ENCODE results near the gene HEXB. TPM values are rescaled to one million over a fixed set of nuclear protein-coding genes. Genes with fewer than 3 reads are reported as not detected.

Gene HEXB
- total RNA-seq (2021) = 53.7 and 56.3 TPM in 2 replicates
- long read RNA-seq, transcript HEXB-201 (14 exons, 1,901 nt) = major isoform, 465 of 518 reads
- long read RNA-seq, transcript HEXB-209 (6 exons, 1,684 nt) = minor isoform, 5 of 518 reads
- long read RNA-seq, partial matches to known transcripts = 19 of 518 reads
- long read RNA-seq, other reads (novel, unspliced or antisense) = 26 of 518 reads

DNA sequence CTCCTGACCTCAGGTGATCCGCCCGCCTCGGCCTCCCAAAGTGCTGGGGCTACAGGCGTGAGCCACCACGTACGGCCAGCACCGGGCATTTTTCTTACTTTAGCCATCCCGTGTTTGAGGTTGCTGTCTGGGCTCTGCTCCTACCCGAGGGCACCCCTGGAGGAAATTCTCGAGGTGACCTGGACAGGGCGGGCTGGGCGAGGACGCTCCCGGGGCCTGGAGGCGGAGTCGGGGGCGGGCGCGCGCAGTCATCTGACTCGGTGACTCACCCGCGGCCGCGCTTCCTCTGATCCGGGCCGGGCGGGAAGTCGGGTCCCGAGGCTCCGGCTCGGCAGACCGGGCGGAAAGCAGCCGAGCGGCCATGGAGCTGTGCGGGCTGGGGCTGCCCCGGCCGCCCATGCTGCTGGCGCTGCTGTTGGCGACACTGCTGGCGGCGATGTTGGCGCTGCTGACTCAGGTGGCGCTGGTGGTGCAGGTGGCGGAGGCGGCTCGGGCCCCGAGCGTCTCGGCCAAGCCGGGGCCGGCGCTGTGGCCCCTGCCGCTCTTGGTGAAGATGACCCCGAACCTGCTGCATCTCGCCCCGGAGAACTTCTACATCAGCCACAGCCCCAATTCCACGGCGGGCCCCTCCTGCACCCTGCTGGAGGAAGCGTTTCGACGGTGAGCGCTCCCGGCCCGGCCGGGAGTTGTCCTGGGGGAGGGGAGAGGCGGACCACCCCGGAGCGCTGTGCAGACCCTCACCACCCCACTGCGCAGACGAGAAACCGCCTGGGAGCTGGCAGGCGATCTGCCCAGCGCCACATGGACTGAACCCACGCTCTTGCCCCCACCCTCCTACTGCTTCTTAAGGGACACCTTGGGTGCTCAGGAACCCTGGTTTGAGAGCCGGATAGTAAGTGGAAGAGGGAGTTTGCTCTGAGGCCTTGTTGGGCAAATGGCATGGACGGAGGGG is at the start of gene HEXB:
Gene HEXB (plus strand): TSS at position 334 of the 952 bp plus-strand sequence. CDS start 28 bp downstream, at position 362.
- Mint-ChIP-seq H3K4me1 (peaks cover 9 to 14% of the 10 kb centered on the region in 2 experiments), H3K9me3 (no peaks in the 10 kb centered on the region), H3K36me3 (ENCODE audit: insufficient read depth in 1 of 3, low read depth in 3 of 3) (peaks cover 0 to 4% (median 4%) of the 10 kb centered on the region in 3 experiments; a peak in 3 of 7 replicates), H3K4me3 (peak within 1 kb of the TSS; percentile 74 to 75), H3K27ac (no peak within 1 kb of the TSS; a peak in 1 of 7 replicates), H3K27me3 (ENCODE audit: low read depth) (peaks cover 4% of the 10 kb centered on the region)
- WGBS (ENCODE audit: extremely low coverage, insufficient read length, low lambda C conversion rate) = no CpG with 5 or more reads among the region's 78 CpGs
- DNase-seq = peak; percentile 94
- Histone ChIP-seq H2AFZ (ENCODE audit: low read length) (no peak within 1 kb of the TSS), H4K5ac (ENCODE audit: insufficient read length, low read depth, low read length) (no peak within 1 kb of the TSS), H3K23ac (ENCODE audit: insufficient read length, low read depth, low read length) (no peak within 1 kb of the TSS), H2BK12ac (ENCODE audit: insufficient read length, low read depth, low read length) (peak within 1 kb of the TSS; percentile 55), H3K14ac (ENCODE audit: insufficient read depth, low read length) (peak within 1 kb of the TSS; percentile 92), H3K79me1 (ENCODE audit: insufficient read depth, low read depth, low read length, poor library complexity, severe bottlenecking) (no peaks in the 10 kb centered on the region), H3K23me2 (ENCODE audit: insufficient read length, low read depth, low read length, poor library complexity, severe bottlenecking) (peaks cover 8% of the 10 kb centered on the region), H3K4me1 (ENCODE audit: insufficient read depth, low read length) (peaks cover 5% of the 10 kb centered on the region; the same call in 1 of the 2 replicates), H2AK5ac (ENCODE audit: insufficient read length, low read length) (no peak within 1 kb of the TSS), H2BK120ac (ENCODE audit: low read depth, low read length, poor library complexity, severe bottlenecking) (no peak within 1 kb of the TSS), H3K56ac (ENCODE audit: insufficient read length, low read depth, low read length) (no peak within 1 kb of the TSS), H3K27me3 (ENCODE audit: insufficient read depth, low read length) (no peaks in the 10 kb centered on the region), H3K4ac (ENCODE audit: low read depth, low read length) (peak within 1 kb of the TSS; percentile 61; the same call in 1 of the 2 replicates), H3K27ac (ENCODE audit: insufficient read length, low read depth, low read length) (no peak within 1 kb of the TSS), H3K9me3 (ENCODE audit: control insufficient read depth, low read depth, low read length) (no peaks in the 10 kb centered on the region), H4K8ac (replicated peaks; ENCODE audit: insufficient read length, low read depth, low read length) (no peak within 1 kb of the TSS), H4K91ac (ENCODE audit: insufficient read length, low read depth, low read length) (no peak within 1 kb of the TSS), H3K4me2 (ENCODE audit: insufficient read depth, insufficient read length, low read length) (peak within 1 kb of the TSS; percentile 69), H3T11ph (ENCODE audit: low read length) (no peak within 1 kb of the TSS), H3K79me2 (ENCODE audit: insufficient read depth, low read length) (no peaks in the 10 kb centered on the region), H2BK15ac (ENCODE audit: low read depth, low read length) (no peak within 1 kb of the TSS; the same call in 1 of the 2 replicates), H3K9ac (ENCODE audit: extremely low read depth, insufficient read length, low read length) (peak within 1 kb of the TSS; percentile 74), H2BK5ac (ENCODE audit: insufficient read length, low read length) (peak within 1 kb of the TSS; percentile 61), H3K18ac (ENCODE audit: insufficient read length, low read depth, low read length) (peak within 1 kb of the TSS; percentile 96), H2BK20ac (ENCODE audit: low read depth, low read length, poor library complexity, severe bottlenecking) (no peak within 1 kb of the TSS), H4K20me1 (ENCODE audit: control insufficient read depth, insufficient read depth, insufficient read length) (no peaks in the 10 kb centered on the region)
- TF ChIP-seq, protein P1, sequence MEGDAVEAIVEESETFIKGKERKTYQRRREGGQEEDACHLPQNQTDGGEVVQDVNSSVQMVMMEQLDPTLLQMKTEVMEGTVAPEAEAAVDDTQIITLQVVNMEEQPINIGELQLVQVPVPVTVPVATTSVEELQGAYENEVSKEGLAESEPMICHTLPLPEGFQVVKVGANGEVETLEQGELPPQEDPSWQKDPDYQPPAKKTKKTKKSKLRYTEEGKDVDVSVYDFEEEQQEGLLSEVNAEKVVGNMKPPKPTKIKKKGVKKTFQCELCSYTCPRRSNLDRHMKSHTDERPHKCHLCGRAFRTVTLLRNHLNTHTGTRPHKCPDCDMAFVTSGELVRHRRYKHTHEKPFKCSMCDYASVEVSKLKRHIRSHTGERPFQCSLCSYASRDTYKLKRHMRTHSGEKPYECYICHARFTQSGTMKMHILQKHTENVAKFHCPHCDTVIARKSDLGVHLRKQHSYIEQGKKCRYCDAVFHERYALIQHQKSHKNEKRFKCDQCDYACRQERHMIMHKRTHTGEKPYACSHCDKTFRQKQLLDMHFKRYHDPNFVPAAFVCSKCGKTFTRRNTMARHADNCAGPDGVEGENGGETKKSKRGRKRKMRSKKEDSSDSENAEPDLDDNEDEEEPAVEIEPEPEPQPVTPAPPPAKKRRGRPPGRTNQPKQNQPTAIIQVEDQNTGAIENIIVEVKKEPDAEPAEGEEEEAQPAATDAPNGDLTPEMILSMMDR (conservative IDR thresholded peaks at IDR 0.05) = peak; percentile 16; the same call in 1 of the 3 replicates

All from H9 (cell line).